ENCODE data around the gene LINGO1. TPM values are rescaled to one million over a fixed set of nuclear protein-coding genes. Genes with fewer than 3 reads are reported as not detected.

Gene LINGO1
- total and polyA plus RNA-seq, 2 donors (not counting 1 experiment from before 2014, with no cell fraction given): not detected

DNA sequence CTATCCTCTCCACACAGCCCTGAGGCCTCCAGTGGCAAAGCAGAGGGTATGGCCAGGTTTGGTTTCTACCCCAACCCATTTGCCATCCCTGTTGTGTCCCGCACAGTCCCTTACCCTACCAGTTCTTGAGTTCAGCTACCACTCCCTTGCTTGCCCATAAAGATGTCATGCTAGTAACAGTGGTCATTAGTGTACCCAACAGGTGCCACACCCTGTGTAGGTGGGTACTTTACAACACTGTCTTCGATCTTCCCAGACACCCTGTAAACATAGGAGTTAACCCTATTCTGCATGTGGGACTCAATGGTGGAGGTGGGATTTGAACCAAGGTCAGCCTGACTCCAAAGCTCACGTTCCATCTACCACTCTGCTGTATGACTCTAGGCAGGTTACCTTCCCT lies 23.2 kb downstream of the LINGO1 start:
- Histone ChIP-seq H4K20me1 (ENCODE audit: control insufficient read depth, insufficient read depth, low read length, poor library complexity, severe bottlenecking) (no peaks in the 10 kb centered on the region), H3K4me1 (ENCODE audit: control insufficient read depth in 2 of 2, insufficient read depth in 2 of 2, low read length in 2 of 2) (peaks cover 4 to 7% of the 10 kb centered on the region in 2 donors), H3K27ac (ENCODE audit: low read length in 2 of 2) (no peak overlapping the region), H3K79me2 (ENCODE audit: control insufficient read depth, insufficient read depth, low read length) (no peaks in the 10 kb centered on the region), H3K4me2 (replicated peaks; ENCODE audit: low read depth, low read length, poor library complexity, severe bottlenecking) (no peak overlapping the region), H3K9ac (ENCODE audit: low read length) (no peak overlapping the region), H3K9me3 (ENCODE audit: control extremely low read depth in 1 of 3, control insufficient read depth in 2 of 3, insufficient read depth in 1 of 3, low read length in 2 of 3) (peaks cover 0 to 12% (median 0%) of the 10 kb centered on the region in 3 donors), H3K4me3 (ENCODE audit: control extremely low read depth in 1 of 5, extremely low read depth in 1 of 5, insufficient read depth in 1 of 5, low read depth in 2 of 5, low read length in 4 of 5) (no peak overlapping the region), H2AFZ (ENCODE audit: insufficient read depth, low read depth, low read length, poor library complexity, severe bottlenecking) (no peak overlapping the region), H3K36me3 (replicated peaks in 1 of 2; ENCODE audit: control extremely low read depth in 1 of 2, control insufficient read depth in 1 of 2, extremely low read depth in 1 of 2, insufficient read depth in 2 of 2, low read length in 1 of 2) (no peaks in the 10 kb centered on the region), H3K27me3 (replicated peaks in 1 of 4; ENCODE audit: control extremely low read depth in 1 of 4, control insufficient read depth in 3 of 4, insufficient read depth in 4 of 4, low read length in 3 of 4) (peaks cover 0 to 21% (median 0%) of the 10 kb centered on the region in 4 experiments)
- intact Hi-C loops (cut with micrococcal nuclease): no loop called here
- ATAC-seq (ENCODE audit: low read depth) (no peak), DNase-seq (no peak)
- POLR2A ChIA-PET: no interaction called here
- Mint-ChIP-seq H3K4me1 (peaks cover 5% of the 10 kb centered on the region), H3K27ac (no peak overlapping the region), H3K4me3 (no peak overlapping the region), H3K9me3 (ENCODE audit: insufficient read depth) (no peaks in the 10 kb centered on the region), H3K27me3 (peaks cover 6% of the 10 kb centered on the region)
- CTCF ChIA-PET: interaction anchor here (1.0 kb wide), 1 partner anchor 24 kb away, joined by 3 read pairs; no protein-coding TSS in a partner anchor
- TF ChIP-seq EZH2 (IDR thresholded peaks at IDR 0.05; ENCODE audit: borderline replicate concordance, insufficient read depth, low read depth, low read length, poor library complexity, severe bottlenecking) (no peak), CTCF (IDR thresholded peaks at IDR 0.05) (no peak)
- no CpG with 5 or more reads among the region's 3 CpGs for WGBS (ENCODE audit: insufficient coverage)

DNA sequence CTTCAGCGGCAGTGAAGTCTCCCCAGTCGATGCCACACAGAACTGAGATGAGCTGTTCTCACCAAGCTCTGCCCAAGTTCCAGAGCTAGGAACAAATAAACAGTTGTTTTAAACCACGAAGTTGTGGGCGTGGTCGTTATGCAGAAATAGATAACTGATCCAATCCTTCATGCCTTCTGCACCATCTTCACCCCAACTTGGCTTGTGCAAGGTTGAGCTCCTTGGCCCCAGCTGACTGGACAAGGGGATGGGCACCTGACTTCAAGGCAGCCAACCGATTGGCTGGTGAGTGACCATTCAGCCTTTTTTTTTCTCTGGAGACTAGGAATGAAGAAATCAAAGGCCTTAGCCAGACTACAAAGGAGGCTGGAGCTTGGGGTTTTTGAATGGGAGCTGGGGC lies 23.9 kb downstream of the LINGO1 start:
- Mint-ChIP-seq H3K4me1 (peaks cover 9% of the 10 kb centered on the region), H3K9me3 (ENCODE audit: insufficient read depth) (no peaks in the 10 kb centered on the region), H3K27me3 (peaks cover 8% of the 10 kb centered on the region), H3K27ac (no peak overlapping the region), H3K4me3 (no peak overlapping the region)
- DNase-seq (no peak), ATAC-seq (ENCODE audit: low read depth) (no peak)
- Histone ChIP-seq H3K4me1 (ENCODE audit: control insufficient read depth in 2 of 2, insufficient read depth in 2 of 2, low read length in 2 of 2) (peaks cover 4 to 7% of the 10 kb centered on the region in 2 donors), H3K4me2 (replicated peaks; ENCODE audit: low read depth, low read length, poor library complexity, severe bottlenecking) (no peak overlapping the region), H3K4me3 (ENCODE audit: control extremely low read depth in 1 of 5, extremely low read depth in 1 of 5, insufficient read depth in 1 of 5, low read depth in 2 of 5, low read length in 4 of 5) (no peak overlapping the region), H3K36me3 (replicated peaks in 1 of 2; ENCODE audit: control extremely low read depth in 1 of 2, control insufficient read depth in 1 of 2, extremely low read depth in 1 of 2, insufficient read depth in 2 of 2, low read length in 1 of 2) (no peaks in the 10 kb centered on the region), H3K9ac (ENCODE audit: low read length) (no peak overlapping the region), H3K27me3 (replicated peaks in 1 of 4; ENCODE audit: control extremely low read depth in 1 of 4, control insufficient read depth in 3 of 4, insufficient read depth in 4 of 4, low read length in 3 of 4) (peaks cover 0 to 21% (median 0%) of the 10 kb centered on the region in 4 experiments), H2AFZ (ENCODE audit: insufficient read depth, low read depth, low read length, poor library complexity, severe bottlenecking) (no peak overlapping the region), H3K27ac (ENCODE audit: low read length in 2 of 2) (no peak overlapping the region), H4K20me1 (ENCODE audit: control insufficient read depth, insufficient read depth, low read length, poor library complexity, severe bottlenecking) (no peaks in the 10 kb centered on the region), H3K79me2 (ENCODE audit: control insufficient read depth, insufficient read depth, low read length) (no peaks in the 10 kb centered on the region), H3K9me3 (ENCODE audit: control extremely low read depth in 1 of 3, control insufficient read depth in 2 of 3, insufficient read depth in 1 of 3, low read length in 2 of 3) (peaks cover 0 to 6% (median 0%) of the 10 kb centered on the region in 3 donors)
- POLR2A ChIA-PET: no interaction called here
- CTCF ChIA-PET: interaction anchor here (1.0 kb wide), 1 partner anchor 25 kb away, joined by 3 read pairs; no protein-coding TSS in a partner anchor
- intact Hi-C loops (cut with micrococcal nuclease): no loop called here
- 82% methylated on average over 6 of the region's 6 CpGs for WGBS (ENCODE audit: insufficient coverage)
- TF ChIP-seq CTCF (IDR thresholded peaks at IDR 0.05) (no peak), EZH2 (IDR thresholded peaks at IDR 0.05; ENCODE audit: borderline replicate concordance, insufficient read depth, low read depth, low read length, poor library complexity, severe bottlenecking) (no peak)

Measured in B cell (primary cell).